Measurements from ENCODE around the gene ZNF726.

ZNF726 gene

GRCh38 chr19:23896912-23897311 lies 17.8 kb upstream of the ZNF726 start:
- no peak for DNase-seq
- H3K9me3 ChIP-seq (ENCODE audit: control insufficient read depth, low read length) = no peaks in the 10 kb centered on the region
- no peaks in the 10 kb centered on the region for H3K36me3 ChIP-seq (ENCODE audit: control insufficient read depth, insufficient read depth, low read length)
- H3K27ac ChIP-seq (ENCODE audit: insufficient read depth, low read length, poor library complexity, severe bottlenecking) = no peak overlapping the region
- no peaks in the 10 kb centered on the region for H3K27me3 ChIP-seq (replicated peaks; ENCODE audit: control insufficient read depth, insufficient read depth, low read length, poor library complexity, severe bottlenecking)
- no peak overlapping the region for H3K4me3 ChIP-seq (ENCODE audit: insufficient read depth, low read depth, low read length, poor library complexity, severe bottlenecking)
- no peaks in the 10 kb centered on the region for H3K4me1 ChIP-seq (ENCODE audit: control insufficient read depth, insufficient read depth, low read length, poor library complexity, severe bottlenecking)

GRCh38 chr19:23901360-23901759 lies 13.3 kb upstream of the ZNF726 start:
- no peak for DNase-seq
- Histone ChIP-seq H3K9me3 (ENCODE audit: control insufficient read depth, low read length) (peaks cover 6% of the 10 kb centered on the region), H3K27me3 (replicated peaks; ENCODE audit: control insufficient read depth, insufficient read depth, low read length, poor library complexity, severe bottlenecking) (no peaks in the 10 kb centered on the region), H3K36me3 (ENCODE audit: control insufficient read depth, insufficient read depth, low read length) (no peaks in the 10 kb centered on the region), H3K27ac (ENCODE audit: insufficient read depth, low read length, poor library complexity, severe bottlenecking) (no peak overlapping the region), H3K4me3 (ENCODE audit: insufficient read depth, low read depth, low read length, poor library complexity, severe bottlenecking) (no peak overlapping the region), H3K4me1 (ENCODE audit: control insufficient read depth, insufficient read depth, low read length, poor library complexity, severe bottlenecking) (no peaks in the 10 kb centered on the region)

GRCh38 chr19:23904406-23904805 lies 10.3 kb upstream of the ZNF726 start:
- H3K36me3 ChIP-seq (ENCODE audit: control insufficient read depth, insufficient read depth, low read length) = no peaks in the 10 kb centered on the region
- peaks cover 6% of the 10 kb centered on the region for H3K9me3 ChIP-seq (ENCODE audit: control insufficient read depth, low read length)
- no peak overlapping the region for H3K4me3 ChIP-seq (ENCODE audit: insufficient read depth, low read depth, low read length, poor library complexity, severe bottlenecking)
- DNase-seq = no peak
- no peak overlapping the region for H3K27ac ChIP-seq (ENCODE audit: insufficient read depth, low read length, poor library complexity, severe bottlenecking)
- H3K27me3 ChIP-seq (replicated peaks; ENCODE audit: control insufficient read depth, insufficient read depth, low read length, poor library complexity, severe bottlenecking) = no peaks in the 10 kb centered on the region
- H3K4me1 ChIP-seq (ENCODE audit: control insufficient read depth, insufficient read depth, low read length, poor library complexity, severe bottlenecking) = no peaks in the 10 kb centered on the region

- H3K4me1 ChIP-seq (ENCODE audit: control insufficient read depth, insufficient read depth, low read length, poor library complexity, severe bottlenecking) = no peaks in the 10 kb centered on the region
- H3K27ac ChIP-seq (ENCODE audit: insufficient read depth, low read length, poor library complexity, severe bottlenecking) = no peak overlapping the region
- H3K9me3 ChIP-seq (ENCODE audit: control insufficient read depth, low read length) = peaks cover 6% of the 10 kb centered on the region
- no peak overlapping the region for H3K4me3 ChIP-seq (ENCODE audit: insufficient read depth, low read depth, low read length, poor library complexity, severe bottlenecking)
- no peak for DNase-seq
- no peaks in the 10 kb centered on the region for H3K36me3 ChIP-seq (ENCODE audit: control insufficient read depth, insufficient read depth, low read length)
- H3K27me3 ChIP-seq (replicated peaks; ENCODE audit: control insufficient read depth, insufficient read depth, low read length, poor library complexity, severe bottlenecking) = no peaks in the 10 kb centered on the region
Observed at GRCh38 chr19:23905771-23906170, 8.9 kb upstream of the ZNF726 start.

- Histone ChIP-seq H3K36me3 (ENCODE audit: control insufficient read depth, insufficient read depth, low read length) (no peaks in the 10 kb centered on the region), H3K4me3 (ENCODE audit: insufficient read depth, low read depth, low read length, poor library complexity, severe bottlenecking) (no peak overlapping the region), H3K4me1 (ENCODE audit: control insufficient read depth, insufficient read depth, low read length, poor library complexity, severe bottlenecking) (no peaks in the 10 kb centered on the region), H3K27ac (ENCODE audit: insufficient read depth, low read length, poor library complexity, severe bottlenecking) (no peak overlapping the region), H3K9me3 (ENCODE audit: control insufficient read depth, low read length) (peaks cover 6% of the 10 kb centered on the region), H3K27me3 (replicated peaks; ENCODE audit: control insufficient read depth, insufficient read depth, low read length, poor library complexity, severe bottlenecking) (no peaks in the 10 kb centered on the region)
- DNase-seq = no peak
Observed at GRCh38 chr19:23906835-23907234, 7.9 kb upstream of the ZNF726 start.

- Histone ChIP-seq H3K27me3 (replicated peaks; ENCODE audit: control insufficient read depth, insufficient read depth, low read length, poor library complexity, severe bottlenecking) (no peaks in the 10 kb centered on the region), H3K36me3 (ENCODE audit: control insufficient read depth, insufficient read depth, low read length) (no peaks in the 10 kb centered on the region), H3K4me1 (ENCODE audit: control insufficient read depth, insufficient read depth, low read length, poor library complexity, severe bottlenecking) (no peaks in the 10 kb centered on the region), H3K4me3 (ENCODE audit: insufficient read depth, low read depth, low read length, poor library complexity, severe bottlenecking) (no peak overlapping the region), H3K9me3 (ENCODE audit: control insufficient read depth, low read length) (peaks cover 6% of the 10 kb centered on the region), H3K27ac (ENCODE audit: insufficient read depth, low read length, poor library complexity, severe bottlenecking) (no peak overlapping the region)
- DNase-seq = no peak
Observed at GRCh38 chr19:23908165-23908564, 6.5 kb upstream of the ZNF726 start.

GRCh38 chr19:23909222-23909621 lies 5.5 kb upstream of the ZNF726 start:
- Histone ChIP-seq H3K27ac (ENCODE audit: insufficient read depth, low read length, poor library complexity, severe bottlenecking) (no peak overlapping the region), H3K36me3 (ENCODE audit: control insufficient read depth, insufficient read depth, low read length) (no peaks in the 10 kb centered on the region), H3K4me3 (ENCODE audit: insufficient read depth, low read depth, low read length, poor library complexity, severe bottlenecking) (no peak overlapping the region), H3K27me3 (replicated peaks; ENCODE audit: control insufficient read depth, insufficient read depth, low read length, poor library complexity, severe bottlenecking) (no peaks in the 10 kb centered on the region), H3K9me3 (ENCODE audit: control insufficient read depth, low read length) (peaks cover 6% of the 10 kb centered on the region), H3K4me1 (ENCODE audit: control insufficient read depth, insufficient read depth, low read length, poor library complexity, severe bottlenecking) (no peaks in the 10 kb centered on the region)
- DNase-seq = no peak

GRCh38 chr19:23913931-23914330 lies 755 bp upstream of the ZNF726 start:
- DNase-seq = no peak
- H3K4me3 ChIP-seq (ENCODE audit: insufficient read depth, low read depth, low read length, poor library complexity, severe bottlenecking) = peak overlapping the region; percentile 57
- no peak overlapping the region for H3K27ac ChIP-seq (ENCODE audit: insufficient read depth, low read length, poor library complexity, severe bottlenecking)
- no peaks in the 10 kb centered on the region for H3K9me3 ChIP-seq (ENCODE audit: control insufficient read depth, low read length)
- H3K27me3 ChIP-seq (replicated peaks; ENCODE audit: control insufficient read depth, insufficient read depth, low read length, poor library complexity, severe bottlenecking) = no peaks in the 10 kb centered on the region
- H3K4me1 ChIP-seq (ENCODE audit: control insufficient read depth, insufficient read depth, low read length, poor library complexity, severe bottlenecking) = no peaks in the 10 kb centered on the region
- no peaks in the 10 kb centered on the region for H3K36me3 ChIP-seq (ENCODE audit: control insufficient read depth, insufficient read depth, low read length)

GRCh38 chr19:23916991-23917390 lies 2.3 kb downstream of the ZNF726 start:
- H3K4me3 ChIP-seq (ENCODE audit: insufficient read depth, low read depth, low read length, poor library complexity, severe bottlenecking) = no peak overlapping the region
- no peaks in the 10 kb centered on the region for H3K27me3 ChIP-seq (replicated peaks; ENCODE audit: control insufficient read depth, insufficient read depth, low read length, poor library complexity, severe bottlenecking)
- DNase-seq = no peak
- H3K4me1 ChIP-seq (ENCODE audit: control insufficient read depth, insufficient read depth, low read length, poor library complexity, severe bottlenecking) = no peaks in the 10 kb centered on the region
- H3K27ac ChIP-seq (ENCODE audit: insufficient read depth, low read length, poor library complexity, severe bottlenecking) = no peak overlapping the region
- H3K9me3 ChIP-seq (ENCODE audit: control insufficient read depth, low read length) = no peaks in the 10 kb centered on the region
- no peaks in the 10 kb centered on the region for H3K36me3 ChIP-seq (ENCODE audit: control insufficient read depth, insufficient read depth, low read length)

- no peak overlapping the region for H3K4me3 ChIP-seq (ENCODE audit: insufficient read depth, low read depth, low read length, poor library complexity, severe bottlenecking)
- no peak overlapping the region for H3K27ac ChIP-seq (ENCODE audit: insufficient read depth, low read length, poor library complexity, severe bottlenecking)
- no peaks in the 10 kb centered on the region for H3K27me3 ChIP-seq (replicated peaks; ENCODE audit: control insufficient read depth, insufficient read depth, low read length, poor library complexity, severe bottlenecking)
- H3K36me3 ChIP-seq (ENCODE audit: control insufficient read depth, insufficient read depth, low read length) = no peaks in the 10 kb centered on the region
- no peak for DNase-seq
- H3K4me1 ChIP-seq (ENCODE audit: control insufficient read depth, insufficient read depth, low read length, poor library complexity, severe bottlenecking) = no peaks in the 10 kb centered on the region
- H3K9me3 ChIP-seq (ENCODE audit: control insufficient read depth, low read length) = no peaks in the 10 kb centered on the region
Observed at GRCh38 chr19:23917856-23918255, 3.2 kb downstream of the ZNF726 start.

GRCh38 chr19:23925285-23925684 lies 10.6 kb downstream of the ZNF726 start:
- no peaks in the 10 kb centered on the region for H3K27me3 ChIP-seq (replicated peaks; ENCODE audit: control insufficient read depth, insufficient read depth, low read length, poor library complexity, severe bottlenecking)
- H3K4me1 ChIP-seq (ENCODE audit: control insufficient read depth, insufficient read depth, low read length, poor library complexity, severe bottlenecking) = no peaks in the 10 kb centered on the region
- H3K27ac ChIP-seq (ENCODE audit: insufficient read depth, low read length, poor library complexity, severe bottlenecking) = no peak overlapping the region
- no peak overlapping the region for H3K4me3 ChIP-seq (ENCODE audit: insufficient read depth, low read depth, low read length, poor library complexity, severe bottlenecking)
- DNase-seq = no peak
- H3K36me3 ChIP-seq (ENCODE audit: control insufficient read depth, insufficient read depth, low read length) = no peaks in the 10 kb centered on the region
- no peaks in the 10 kb centered on the region for H3K9me3 ChIP-seq (ENCODE audit: control insufficient read depth, low read length)
